ENCODE results near the gene UBN1.

UBN1 gene

GRCh38 chr16:4811242-4811641, 36.0 kb upstream of the UBN1 start:
- no peak for TF ChIP-seq CTCF (IDR thresholded peaks at IDR 0.05; ENCODE audit: insufficient read depth, low read length, poor library complexity, severe bottlenecking)
- no peak for TF ChIP-seq EZH2phosphoT487 (conservative IDR thresholded peaks at IDR 0.05; ENCODE audit: low read length)
- no peak overlapping the region for H3K4me2 ChIP-seq (ENCODE audit: low read depth, low read length, poor library complexity, severe bottlenecking)
- no peaks in the 10 kb centered on the region for H3K79me2 ChIP-seq (ENCODE audit: insufficient read depth, low read length)
- no peaks in the 10 kb centered on the region for H3K9me2 ChIP-seq (replicated peaks; ENCODE audit: insufficient read depth, low read length)
- H3K4me3 ChIP-seq (ENCODE audit: insufficient read depth, low read length, poor library complexity, severe bottlenecking), result no peak overlapping the region
- no peaks in the 10 kb centered on the region for H3K27me3 ChIP-seq (ENCODE audit: low read length)
- H3K36me3 ChIP-seq (ENCODE audit: low read length), result peaks cover 7% of the 10 kb centered on the region; the same call in 1 of the 2 replicates
- H3K9me3 ChIP-seq (ENCODE audit: insufficient read depth, low read length), result no peaks in the 10 kb centered on the region
- H3F3A ChIP-seq (ENCODE audit: insufficient read depth), result no peaks in the 10 kb centered on the region; the same call in 1 of the 2 replicates
- H3K9ac ChIP-seq (ENCODE audit: low read length), result no peak overlapping the region
- H2AFZ ChIP-seq (ENCODE audit: low read depth, low read length, severe bottlenecking), result no peak overlapping the region
- no peaks in the 10 kb centered on the region for H4K20me1 ChIP-seq (ENCODE audit: low read depth, low read length)
- H3K27ac ChIP-seq (ENCODE audit: low read depth, low read length), result no peak overlapping the region

DNA sequence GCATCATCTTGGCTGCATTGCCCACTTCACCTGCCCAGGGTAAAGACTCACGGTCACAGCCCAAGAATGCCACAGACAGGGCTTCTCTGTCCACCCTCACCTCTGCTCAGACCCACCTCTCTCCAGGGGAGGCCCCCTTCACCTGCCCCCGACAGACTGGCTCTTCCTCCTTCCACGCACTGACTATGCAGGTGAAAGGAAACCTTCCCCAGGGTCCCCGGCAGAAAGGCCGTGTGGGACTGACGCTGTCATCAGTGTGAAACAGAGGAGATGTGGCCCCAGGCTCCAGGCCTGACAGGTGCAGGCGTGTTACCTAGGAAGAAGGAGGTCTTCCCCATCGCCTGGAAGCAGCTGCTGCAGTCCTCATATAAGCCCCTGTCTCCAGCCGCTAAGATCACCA, 35.5 kb upstream of the UBN1 start:
- H3K27ac ChIP-seq (ENCODE audit: low read depth, low read length), result no peak overlapping the region
- H3K4me3 ChIP-seq (ENCODE audit: insufficient read depth, low read length, poor library complexity, severe bottlenecking), result no peak overlapping the region
- peaks cover 7% of the 10 kb centered on the region; the same call in 1 of the 2 replicates for H3K36me3 ChIP-seq (ENCODE audit: low read length)
- no peak overlapping the region for H2AFZ ChIP-seq (ENCODE audit: low read depth, low read length, severe bottlenecking)
- H3K9me2 ChIP-seq (replicated peaks; ENCODE audit: insufficient read depth, low read length), result no peaks in the 10 kb centered on the region
- no peak overlapping the region for H3K4me2 ChIP-seq (ENCODE audit: low read depth, low read length, poor library complexity, severe bottlenecking)
- no peaks in the 10 kb centered on the region for H3K27me3 ChIP-seq (ENCODE audit: low read length)
- H3K9me3 ChIP-seq (ENCODE audit: insufficient read depth, low read length), result no peaks in the 10 kb centered on the region
- no peak for TF ChIP-seq EZH2phosphoT487 (conservative IDR thresholded peaks at IDR 0.05; ENCODE audit: low read length)
- no peak for TF ChIP-seq CTCF (IDR thresholded peaks at IDR 0.05; ENCODE audit: insufficient read depth, low read length, poor library complexity, severe bottlenecking)
- no peaks in the 10 kb centered on the region for H4K20me1 ChIP-seq (ENCODE audit: low read depth, low read length)
- no peaks in the 10 kb centered on the region; the same call in 1 of the 2 replicates for H3F3A ChIP-seq (ENCODE audit: insufficient read depth)
- H3K79me2 ChIP-seq (ENCODE audit: insufficient read depth, low read length), result no peaks in the 10 kb centered on the region
- H3K9ac ChIP-seq (ENCODE audit: low read length), result no peak overlapping the region

DNA sequence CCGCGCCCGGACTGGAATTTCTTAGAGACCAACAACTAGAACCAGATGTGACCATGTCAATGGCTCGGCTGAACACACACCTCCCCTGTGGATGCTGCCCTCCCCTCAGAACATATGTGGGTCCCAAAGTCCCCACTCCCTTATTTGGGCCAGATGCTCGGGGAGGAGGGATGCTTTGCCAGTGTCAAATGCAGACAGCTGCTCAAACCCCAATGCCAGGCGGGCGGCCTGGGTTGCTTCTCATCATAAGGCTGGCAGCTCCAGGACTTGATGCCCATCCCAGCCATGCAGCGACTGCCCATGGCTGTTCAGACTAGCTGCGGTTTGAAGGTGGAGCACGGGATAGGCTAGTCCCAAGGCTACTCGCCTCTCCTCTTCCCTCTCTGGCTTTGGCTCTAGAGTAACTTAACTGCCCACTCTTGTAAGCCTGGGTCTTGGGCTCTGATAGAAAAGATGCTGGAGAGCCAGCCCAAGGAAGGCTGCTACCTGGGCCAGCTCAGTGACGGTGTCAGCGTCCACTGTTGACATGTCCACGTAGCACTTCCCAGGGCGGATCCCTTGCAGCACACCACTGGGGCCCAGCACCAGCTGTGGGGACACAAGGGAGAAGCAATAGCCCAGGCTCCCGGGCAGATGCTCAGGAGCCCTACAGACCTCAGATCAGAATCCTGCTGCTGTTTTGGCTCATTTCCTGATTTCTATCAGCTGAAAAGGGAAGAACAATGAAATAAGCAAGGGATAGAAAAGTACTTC, 33.9 kb upstream of the UBN1 start:
- Histone ChIP-seq H3K9ac (ENCODE audit: low read length) (no peak overlapping the region), H4K20me1 (ENCODE audit: low read depth, low read length) (no peaks in the 10 kb centered on the region), H3K9me3 (ENCODE audit: insufficient read depth, low read length) (no peaks in the 10 kb centered on the region), H3K36me3 (ENCODE audit: low read length) (peaks cover 7% of the 10 kb centered on the region; the same call in 1 of the 2 replicates), H3F3A (ENCODE audit: insufficient read depth) (no peaks in the 10 kb centered on the region; the same call in 1 of the 2 replicates), H3K27me3 (ENCODE audit: low read length) (no peaks in the 10 kb centered on the region), H3K27ac (ENCODE audit: low read depth, low read length) (no peak overlapping the region), H2AFZ (ENCODE audit: low read depth, low read length, severe bottlenecking) (no peak overlapping the region), H3K79me2 (ENCODE audit: insufficient read depth, low read length) (no peaks in the 10 kb centered on the region), H3K4me2 (ENCODE audit: low read depth, low read length, poor library complexity, severe bottlenecking) (no peak overlapping the region), H3K4me3 (ENCODE audit: insufficient read depth, low read length, poor library complexity, severe bottlenecking) (no peak overlapping the region), H3K9me2 (replicated peaks; ENCODE audit: insufficient read depth, low read length) (no peaks in the 10 kb centered on the region)
- no peak for TF ChIP-seq EZH2phosphoT487 (conservative IDR thresholded peaks at IDR 0.05; ENCODE audit: low read length)
- no peak for TF ChIP-seq CTCF (IDR thresholded peaks at IDR 0.05; ENCODE audit: insufficient read depth, low read length, poor library complexity, severe bottlenecking)

All from SU-DHL-6 (cell line).